Suprapubic skin (tissue), 4 donors: ENCODE measurements around the gene MED27.

Experiments
- CTCF ChIP-seq, 2 donors: fragments of 200-600 bp in 1 of 2; fragments of 450-650 bp in 1 of 2; sonication (generic) in 1 of 2; IDR thresholded peaks; one replicate each; pipeline ENCODE4 v1.5.1; 2016 to 2019; ENCODE audit warnings: antibody characterized with exemption in 2 of 2, mild to moderate bottlenecking in 1 of 2, moderate library complexity in 1 of 2
- POLR2A ChIP-seq, 2 donors: fragments of 450-650 bp; IDR thresholded peaks; one replicate each; pipeline ENCODE4 v1.6.1; 2017; ENCODE audit warnings: antibody characterized with exemption in 2 of 2, mild to moderate bottlenecking in 2 of 2, moderate library complexity in 2 of 2
- POLR2AphosphoS5 ChIP-seq, 3 donors: sonication (generic); formaldehyde crosslinking; IDR thresholded peaks; one replicate each; pipeline ENCODE4 v1.6.1; 2017; ENCODE audit warnings: antibody characterized with exemption in 3 of 3

DNA sequence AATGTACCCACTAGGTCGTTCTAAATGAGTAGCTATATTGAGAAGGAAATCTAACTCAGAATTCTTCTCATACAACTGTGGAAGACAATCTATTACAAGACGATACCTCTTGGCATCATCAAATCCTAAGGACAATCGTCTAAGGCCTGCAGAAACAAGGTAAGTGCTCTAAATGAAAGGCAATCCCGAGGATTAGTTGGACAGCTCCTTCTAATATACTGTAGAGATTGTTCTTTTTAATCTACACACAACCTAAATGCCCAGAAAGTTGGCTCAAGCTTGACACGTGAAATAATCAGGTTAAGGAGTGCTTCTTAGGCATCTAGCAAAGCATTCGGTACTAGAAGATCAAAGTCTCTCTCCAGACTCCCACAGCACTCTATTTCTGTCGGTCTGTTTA, 55.1 kb downstream of the MED27 start:
- TF ChIP-seq CTCF (IDR thresholded peaks at IDR 0.05) (no peak), POLR2A (IDR thresholded peaks at IDR 0.05) (no peak), POLR2AphosphoS5 (IDR thresholded peaks at IDR 0.05) (no peak)
